Skeletal muscle satellite cell (primary cell): Measurements from ENCODE around the gene GRSF1.
"Not testable (repeated sequence)": the region's sequence is repeated elsewhere in the genome, so short reads cannot be mapped to it uniquely, and the experiment has no call there.

Experiments used
- H3K27me3 ChIP-seq: 2 replicates; pipeline ENCODE4 v1.7.0; 2013; ENCODE audit warnings: low read length; ENCODE audit not compliant: control insufficient read depth, insufficient read depth
- H3K36me3 ChIP-seq: 2 replicates; pipeline ENCODE4 v1.7.0; 2013; ENCODE audit warnings: mild to moderate bottlenecking, control low read depth, low read length; ENCODE audit not compliant: insufficient read depth
- H3K4me1 ChIP-seq: 2 replicates; pipeline ENCODE4 v1.7.0; 2013; ENCODE audit warnings: low read length; ENCODE audit not compliant: control insufficient read depth, insufficient read depth
- H3K4me2 ChIP-seq: 2 replicates; pipeline ENCODE4 v1.7.0; 2013; ENCODE audit warnings: mild to moderate bottlenecking, low read length
- H3K4me3 ChIP-seq: 2 replicates; pipeline ENCODE4 v1.7.0; 2013; ENCODE audit warnings: low read length
- H3K9ac ChIP-seq: 2 replicates; pipeline ENCODE4 v1.7.0; 2013; ENCODE audit warnings: mild to moderate bottlenecking, low read depth, low read length, moderate library complexity
- H3K9me3 ChIP-seq: replicated peaks from 2 replicates; pipeline ENCODE4 v1.7.0; 2013; ENCODE audit warnings: mild to moderate bottlenecking, control low read depth, low read length

The GRSF1 gene

DNA sequence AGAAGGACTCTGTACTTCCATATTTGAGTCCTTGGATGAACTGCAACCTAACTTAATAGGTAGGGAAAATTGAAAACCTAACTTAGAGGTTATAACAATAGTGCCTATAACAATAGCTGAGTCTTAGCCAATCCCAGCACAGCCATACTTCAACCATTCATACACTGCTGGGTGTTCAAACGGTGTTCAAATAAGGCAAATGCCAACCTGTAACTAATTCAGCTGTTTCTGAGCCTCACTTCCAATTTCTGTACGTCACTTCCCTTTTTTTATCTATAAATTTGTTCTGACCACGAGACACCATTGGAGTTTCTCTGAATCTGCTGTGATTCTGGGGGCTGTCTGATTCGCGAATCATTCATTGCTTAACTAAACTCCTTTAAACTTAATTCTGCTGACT is 9.6 kb upstream of the GRSF1 start:
- no peak overlapping the region for H3K4me2 ChIP-seq
- H3K27me3 ChIP-seq, result no peaks in the 10 kb centered on the region
- H3K36me3 ChIP-seq, result no peaks in the 10 kb centered on the region
- no peaks in the 10 kb centered on the region for H3K9me3 ChIP-seq
- H3K4me1 ChIP-seq, result no peaks in the 10 kb centered on the region
- no peak overlapping the region for H3K4me3 ChIP-seq
- no peak overlapping the region for H3K9ac ChIP-seq

DNA sequence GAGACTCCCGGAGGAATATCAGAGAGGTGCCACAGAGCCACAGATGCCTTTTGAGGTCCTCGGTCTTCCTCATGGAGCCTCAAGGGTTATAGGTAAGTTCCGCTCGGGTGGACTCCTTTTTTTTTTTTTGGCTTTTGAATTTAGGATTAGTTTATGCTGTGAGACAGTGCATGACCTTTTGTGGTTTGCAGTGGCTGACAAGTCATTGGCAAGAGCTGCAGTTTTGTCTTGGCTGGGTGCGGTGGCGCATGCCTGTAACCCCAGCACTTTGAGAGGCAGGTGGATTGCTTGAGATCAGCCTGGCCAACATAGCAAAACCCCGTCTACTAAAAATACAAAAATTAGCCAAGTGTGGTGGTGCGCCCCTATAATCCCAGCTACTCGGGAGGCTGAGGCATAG is 4.5 kb upstream of the GRSF1 start:
- Histone ChIP-seq H3K9ac (no peak overlapping the region), H3K27me3 (no peaks in the 10 kb centered on the region), H3K36me3 (no peaks in the 10 kb centered on the region), H3K4me3 (no peak overlapping the region), H3K4me1 (no peaks in the 10 kb centered on the region), H3K9me3 (no peaks in the 10 kb centered on the region), H3K4me2 (no peak overlapping the region)

- Histone ChIP-seq H3K9ac (no peak overlapping the region), H3K36me3 (no peaks in the 10 kb centered on the region), H3K4me2 (no peak overlapping the region), H3K4me1 (no peaks in the 10 kb centered on the region), H3K9me3 (no peaks in the 10 kb centered on the region), H3K4me3 (no peak overlapping the region), H3K27me3 (no peaks in the 10 kb centered on the region)
Measured at GRCh38 chr4:70842761-70843435, 3.2 kb upstream of the GRSF1 start.

GRCh38 chr4:70841951-70842350 is 2.3 kb upstream of the GRSF1 start:
- H3K36me3 ChIP-seq, result no peaks in the 10 kb centered on the region
- H3K27me3 ChIP-seq, result no peaks in the 10 kb centered on the region
- H3K4me1 ChIP-seq, result peaks cover 6% of the 10 kb centered on the region
- H3K4me3 ChIP-seq, result no peak overlapping the region
- no peak overlapping the region for H3K4me2 ChIP-seq
- H3K9ac ChIP-seq, result no peak overlapping the region
- no peaks in the 10 kb centered on the region for H3K9me3 ChIP-seq

DNA sequence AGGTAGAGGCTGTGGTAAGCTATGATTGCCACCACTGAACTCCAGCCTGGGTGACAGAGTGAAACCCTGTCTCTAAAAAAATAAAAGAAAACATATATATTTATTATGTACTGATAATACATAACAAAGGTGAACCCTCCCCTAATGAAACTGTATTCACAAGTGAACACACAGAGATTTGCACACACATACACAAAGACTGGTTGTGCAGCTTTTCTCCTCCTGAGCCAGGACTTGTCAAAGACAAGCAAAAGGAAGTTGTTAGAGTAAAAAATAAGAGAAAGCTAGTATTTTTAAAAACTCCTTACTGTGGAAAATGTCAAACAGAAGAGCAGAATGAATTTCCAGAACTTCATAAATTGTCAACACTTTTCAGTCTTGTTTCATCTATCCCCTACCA is 1.5 kb upstream of the GRSF1 start:
- Histone ChIP-seq H3K4me3 (no peak overlapping the region), H3K4me2 (no peak overlapping the region), H3K36me3 (no peaks in the 10 kb centered on the region), H3K9me3 (no peaks in the 10 kb centered on the region), H3K27me3 (no peaks in the 10 kb centered on the region), H3K9ac (no peak overlapping the region), H3K4me1 (peaks cover 6% of the 10 kb centered on the region)

- not testable (repeated sequence) for H3K4me2 ChIP-seq, H3K4me3 ChIP-seq, H3K9me3 ChIP-seq, H3K27me3 ChIP-seq, H3K36me3 ChIP-seq, H3K9ac ChIP-seq, H3K4me1 ChIP-seq
Measured at GRCh38 chr4:70840631-70841030, 941 bp upstream of the GRSF1 start.

GRCh38 chr4:70840137-70840536 is 447 bp upstream of the GRSF1 start:
- H3K4me3 ChIP-seq, result peak overlapping the region; percentile 37
- not testable (repeated sequence) for H3K4me2 ChIP-seq, H3K27me3 ChIP-seq, H3K9ac ChIP-seq, H3K4me1 ChIP-seq, H3K36me3 ChIP-seq, H3K9me3 ChIP-seq

- Histone ChIP-seq H3K9ac (peak overlapping the region; percentile 94), H3K4me2 (peak overlapping the region; percentile 81), H3K9me3 (no peaks in the 10 kb centered on the region), H3K36me3 (peaks cover 8% of the 10 kb centered on the region), H3K4me1 (peaks cover 6% of the 10 kb centered on the region), H3K4me3 (peak overlapping the region; percentile 89), H3K27me3 (no peaks in the 10 kb centered on the region)
Measured at GRCh38 chr4:70838666-70839588, 763 bp downstream of the GRSF1 start.

- peak overlapping the region; percentile 81 for H3K4me2 ChIP-seq
- H3K4me1 ChIP-seq, result peaks cover 10% of the 10 kb centered on the region
- H3K36me3 ChIP-seq, result peaks cover 11% of the 10 kb centered on the region
- no peaks in the 10 kb centered on the region for H3K27me3 ChIP-seq
- H3K9ac ChIP-seq, result peak overlapping the region; percentile 94
- H3K4me3 ChIP-seq, result peak overlapping the region; percentile 89
- no peaks in the 10 kb centered on the region for H3K9me3 ChIP-seq
Measured at GRCh38 chr4:70838204-70838603, 1.5 kb downstream of the GRSF1 start.

DNA sequence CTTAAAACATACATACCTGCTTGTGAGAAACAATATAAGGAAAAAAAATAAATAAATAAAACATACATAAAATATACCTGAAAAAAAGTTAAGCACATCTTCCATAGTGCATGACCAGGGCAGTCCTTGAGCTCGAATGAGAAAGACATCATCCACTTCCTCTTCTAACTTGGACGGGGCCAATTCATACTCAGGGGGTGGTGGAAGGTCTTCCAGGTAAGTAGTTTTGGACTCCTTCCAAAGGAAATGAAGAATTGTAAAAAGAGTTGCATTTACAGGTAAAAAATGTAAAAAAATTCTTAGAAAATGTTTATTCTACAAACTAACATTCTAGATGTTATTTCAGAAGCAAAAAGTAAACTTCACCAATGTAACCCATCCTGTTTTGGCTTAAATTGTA is 3.6 kb downstream of the GRSF1 start:
- H3K27me3 ChIP-seq, result no peaks in the 10 kb centered on the region
- peaks cover 10% of the 10 kb centered on the region for H3K4me1 ChIP-seq
- peaks cover 31% of the 10 kb centered on the region for H3K36me3 ChIP-seq
- no peak overlapping the region for H3K9ac ChIP-seq
- H3K4me3 ChIP-seq, result no peak overlapping the region
- H3K4me2 ChIP-seq, result peak overlapping the region; percentile 81
- H3K9me3 ChIP-seq, result no peaks in the 10 kb centered on the region

DNA sequence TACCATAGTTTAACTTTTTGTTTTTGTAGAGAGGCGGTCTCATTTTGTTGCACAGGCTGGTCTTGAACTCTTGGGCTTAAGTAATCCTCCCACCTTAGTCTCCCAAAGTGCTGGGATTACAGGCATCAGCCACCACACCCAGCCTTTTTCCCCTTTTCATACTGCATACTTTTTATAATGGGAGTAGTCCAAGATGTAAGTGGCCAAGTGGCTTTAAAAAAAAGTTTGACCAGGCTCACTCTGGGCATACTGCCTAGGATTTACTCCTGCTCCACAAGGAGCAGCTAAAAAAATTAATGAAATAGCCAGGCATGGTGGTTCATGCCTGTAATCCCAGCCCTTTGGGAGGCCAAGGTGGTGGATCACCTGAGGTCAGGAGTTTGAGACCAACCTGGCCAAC is 6.0 kb downstream of the GRSF1 start:
- Histone ChIP-seq H3K9me3 (no peaks in the 10 kb centered on the region), H3K36me3 (peaks cover 51% of the 10 kb centered on the region), H3K4me1 (peaks cover 10% of the 10 kb centered on the region), H3K27me3 (no peaks in the 10 kb centered on the region), H3K4me2 (no peak overlapping the region), H3K4me3 (no peak overlapping the region), H3K9ac (no peak overlapping the region)

DNA sequence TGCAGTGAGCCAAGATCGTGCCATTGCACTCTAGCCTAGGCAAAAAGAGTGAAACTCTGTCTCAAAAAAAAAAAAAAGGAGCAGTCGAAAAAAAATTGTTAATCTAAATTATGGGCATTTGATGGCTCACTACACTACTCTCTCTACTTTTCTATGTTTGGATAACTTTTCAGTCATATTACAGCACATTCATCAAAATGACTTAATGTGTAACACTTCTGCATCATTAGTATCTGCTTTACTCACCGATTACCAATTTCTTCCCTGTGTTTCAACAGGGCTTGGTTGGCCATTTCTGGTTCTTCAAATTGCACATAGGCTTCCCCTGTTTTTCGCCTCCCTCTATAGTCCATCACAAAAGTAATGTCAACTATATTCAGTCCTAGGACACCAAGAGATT is 8.4 kb downstream of the GRSF1 start:
- Histone ChIP-seq H3K4me2 (no peak overlapping the region), H3K4me1 (peaks cover 3% of the 10 kb centered on the region), H3K9me3 (no peaks in the 10 kb centered on the region), H3K36me3 (peaks cover 69% of the 10 kb centered on the region), H3K9ac (no peak overlapping the region), H3K4me3 (no peak overlapping the region), H3K27me3 (no peaks in the 10 kb centered on the region)
